Stimulated activated CD4-positive, alpha-beta T cell treated with anti-CD3 and anti-CD28 coated beads, Interleukin-1b, Interleukin-23, amount 100 ng/mL, for 4 hours (primary cell): ENCODE results near the gene CNTRL.
"Not testable (repeated sequence)": the region's sequence is repeated elsewhere in the genome, so short reads cannot be mapped to it uniquely, and the experiment has no call there.

Source experiments
- DNase-seq, 2 donors: peaks; one replicate each; pipeline ENCODE4 v3.0.0-alpha.2; 2020; ENCODE audit warnings: low read depth in 2 of 2

The CNTRL gene

GRCh38 chr9:121133104-121133816, 58.5 kb downstream of the CNTRL start:
- peak; percentile 31 to 44 for DNase-seq

- no peak for DNase-seq
Measured at GRCh38 chr9:121135642-121136041, 60.9 kb downstream of the CNTRL start.

GRCh38 chr9:121138561-121138960, 63.8 kb downstream of the CNTRL start:
- DNase-seq, result no peak

- DNase-seq, result no peak
Measured at GRCh38 chr9:121138973-121139372, 64.2 kb downstream of the CNTRL start.

GRCh38 chr9:121140162-121140561, 65.4 kb downstream of the CNTRL start:
- DNase-seq, result no peak

GRCh38 chr9:121141306-121141705, 66.6 kb downstream of the CNTRL start:
- DNase-seq, result no peak

- DNase-seq, result no peak
Measured at GRCh38 chr9:121141706-121142105, 67.0 kb downstream of the CNTRL start.

- no peak for DNase-seq
Measured at GRCh38 chr9:121143771-121144170, 69.0 kb downstream of the CNTRL start.

- DNase-seq, result no peak
Measured at GRCh38 chr9:121144482-121144881, 69.7 kb downstream of the CNTRL start.

GRCh38 chr9:121150188-121150587, 75.4 kb downstream of the CNTRL start:
- DNase-seq, result no peak

- no peak for DNase-seq
Measured at GRCh38 chr9:121153642-121154041, 78.9 kb downstream of the CNTRL start.

- no peak for DNase-seq
Measured at GRCh38 chr9:121154782-121155181, 80.0 kb downstream of the CNTRL start.

- no peak for DNase-seq
Measured at GRCh38 chr9:121156263-121156731, 81.5 kb downstream of the CNTRL start.

- DNase-seq, result no peak
Measured at GRCh38 chr9:121157939-121158338, 83.2 kb downstream of the CNTRL start.

- DNase-seq, result no peak
Measured at GRCh38 chr9:121160025-121160424, 85.3 kb downstream of the CNTRL start.

- DNase-seq, result no peak
Measured at GRCh38 chr9:121168052-121168451, 93.3 kb downstream of the CNTRL start.

GRCh38 chr9:121169094-121169601, 94.4 kb downstream of the CNTRL start:
- DNase-seq, result no peak

- DNase-seq, result no peak
Measured at GRCh38 chr9:121171236-121171635, 96.5 kb downstream of the CNTRL start.

- no peak for DNase-seq
Measured at GRCh38 chr9:121172726-121173487, 98.2 kb downstream of the CNTRL start.

- DNase-seq, result no peak
Measured at GRCh38 chr9:121173501-121173900, 98.7 kb downstream of the CNTRL start.

GRCh38 chr9:121178676-121179372, 104.1 kb downstream of the CNTRL start:
- DNase-seq, result no peak

GRCh38 chr9:121179373-121179721, 104.6 kb downstream of the CNTRL start:
- DNase-seq, result not testable (repeated sequence)
